ENCODE measurements around the gene ATXN1. TPM values are rescaled to one million over a fixed set of nuclear protein-coding genes. Genes with fewer than 3 reads are reported as not detected.

ATXN1 gene
- total and polyA plus RNA-seq, 7 experiments from 2014 or later = 1.5 to 82.7 (median 42.4) TPM

- DNase-seq = no peak
- no peak overlapping the region for H3K4me3 ChIP-seq (ENCODE audit: low read length)
- H3K27ac ChIP-seq (ENCODE audit: low read depth, low read length) = no peak overlapping the region
- H3K36me3 Mint-ChIP-seq = peaks cover 0 to 32% (median 10%) of the 10 kb centered on the region in 5 donors
- intact Hi-C loops (cut with micrococcal nuclease) = no loop called here
- no peaks in the 10 kb centered on the region for H3K27me3 ChIP-seq (ENCODE audit: control insufficient read depth in 2 of 2, insufficient read depth in 2 of 2, low read length in 2 of 2)
- H3K27me3 Mint-ChIP-seq = no peaks in the 10 kb centered on the region
- ATAC-seq = no peak
- no peaks in the 10 kb centered on the region for H3K9me3 Mint-ChIP-seq
- peaks cover 0 to 32% (median 5%) of the 10 kb centered on the region in 7 donors for H3K4me1 Mint-ChIP-seq
- ChIA-PET CTCF (no interaction called here), POLR2A (no interaction called here)
- no peaks in the 10 kb centered on the region for H3K4me1 ChIP-seq (ENCODE audit: control insufficient read depth in 2 of 2, insufficient read depth in 2 of 2, low read length in 2 of 2)
- H3K4me3 Mint-ChIP-seq = no peak overlapping the region
- H3K9me3 ChIP-seq (ENCODE audit: control insufficient read depth in 2 of 3, low read length in 3 of 3) = no peaks in the 10 kb centered on the region
- H3K36me3 ChIP-seq (ENCODE audit: control insufficient read depth in 2 of 3, insufficient read depth in 3 of 3, low read length in 3 of 3) = no peaks in the 10 kb centered on the region
- no peak overlapping the region for H3K27ac Mint-ChIP-seq
Observed at GRCh38 chr6:16570946-16571345, 190.3 kb downstream of the ATXN1 start.

- Histone ChIP-seq H3K4me3 (ENCODE audit: low read length) (no peak overlapping the region), H3K36me3 (ENCODE audit: control insufficient read depth in 2 of 3, insufficient read depth in 3 of 3, low read length in 3 of 3) (no peaks in the 10 kb centered on the region), H3K27ac (ENCODE audit: low read depth, low read length) (no peak overlapping the region), H3K27me3 (ENCODE audit: control insufficient read depth in 2 of 2, insufficient read depth in 2 of 2, low read length in 2 of 2) (no peaks in the 10 kb centered on the region), H3K9me3 (ENCODE audit: control insufficient read depth in 2 of 3, low read length in 3 of 3) (no peaks in the 10 kb centered on the region), H3K4me1 (ENCODE audit: control insufficient read depth in 2 of 2, insufficient read depth in 2 of 2, low read length in 2 of 2) (no peaks in the 10 kb centered on the region)
- intact Hi-C loops (cut with micrococcal nuclease) = no loop called here
- H3K36me3 Mint-ChIP-seq = peaks cover 0 to 32% (median 10%) of the 10 kb centered on the region in 5 donors
- CTCF ChIA-PET = no interaction called here
- ATAC-seq (no peak), DNase-seq (no peak)
- no peak overlapping the region for H3K27ac Mint-ChIP-seq
- no peaks in the 10 kb centered on the region for H3K9me3 Mint-ChIP-seq
- H3K4me3 Mint-ChIP-seq = no peak overlapping the region
- POLR2A ChIA-PET = no interaction called here
- H3K27me3 Mint-ChIP-seq = no peaks in the 10 kb centered on the region
- H3K4me1 Mint-ChIP-seq = peaks cover 0 to 27% (median 5%) of the 10 kb centered on the region in 7 donors
Observed at GRCh38 chr6:16570221-16570553, 191.1 kb downstream of the ATXN1 start.

DNA sequence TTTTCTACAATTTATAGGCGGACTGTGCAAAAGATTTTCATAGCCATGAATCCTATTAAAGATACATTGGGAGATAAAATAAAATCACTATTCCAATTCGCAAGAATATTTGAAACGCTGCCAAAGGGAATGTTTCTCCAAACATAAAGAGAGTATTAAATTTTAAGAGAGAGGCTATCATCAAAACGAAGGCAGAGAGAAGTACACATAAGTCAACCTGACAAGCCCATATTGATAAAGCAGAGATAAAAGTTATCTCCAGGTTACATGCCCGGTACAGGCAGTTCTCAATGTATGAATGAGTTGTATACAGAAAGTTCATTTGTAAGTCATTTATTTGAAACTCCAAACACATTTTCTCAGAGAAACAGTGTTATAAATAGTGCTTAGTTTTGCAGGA, 193.1 kb downstream of the ATXN1 start:
- ChIA-PET CTCF (no interaction called here), POLR2A (no interaction called here)
- Mint-ChIP-seq H3K4me1 (peaks cover 0 to 20% (median under 1%) of the 10 kb centered on the region in 7 donors), H3K27ac (no peak overlapping the region), H3K36me3 (peaks cover 0 to 25% (median 10%) of the 10 kb centered on the region in 5 donors), H3K27me3 (no peaks in the 10 kb centered on the region), H3K9me3 (no peaks in the 10 kb centered on the region), H3K4me3 (no peak overlapping the region)
- DNase-seq = no peak
- Histone ChIP-seq H3K9me3 (ENCODE audit: control insufficient read depth in 2 of 3, low read length in 3 of 3) (no peaks in the 10 kb centered on the region), H3K36me3 (ENCODE audit: control insufficient read depth in 2 of 3, insufficient read depth in 3 of 3, low read length in 3 of 3) (no peaks in the 10 kb centered on the region), H3K4me3 (ENCODE audit: low read length) (no peak overlapping the region), H3K27me3 (ENCODE audit: control insufficient read depth in 2 of 2, insufficient read depth in 2 of 2, low read length in 2 of 2) (no peaks in the 10 kb centered on the region), H3K27ac (ENCODE audit: low read depth, low read length) (no peak overlapping the region), H3K4me1 (ENCODE audit: control insufficient read depth in 2 of 2, insufficient read depth in 2 of 2, low read length in 2 of 2) (no peaks in the 10 kb centered on the region)
- no peak for ATAC-seq
- intact Hi-C loops (cut with micrococcal nuclease) = no loop called here

DNA sequence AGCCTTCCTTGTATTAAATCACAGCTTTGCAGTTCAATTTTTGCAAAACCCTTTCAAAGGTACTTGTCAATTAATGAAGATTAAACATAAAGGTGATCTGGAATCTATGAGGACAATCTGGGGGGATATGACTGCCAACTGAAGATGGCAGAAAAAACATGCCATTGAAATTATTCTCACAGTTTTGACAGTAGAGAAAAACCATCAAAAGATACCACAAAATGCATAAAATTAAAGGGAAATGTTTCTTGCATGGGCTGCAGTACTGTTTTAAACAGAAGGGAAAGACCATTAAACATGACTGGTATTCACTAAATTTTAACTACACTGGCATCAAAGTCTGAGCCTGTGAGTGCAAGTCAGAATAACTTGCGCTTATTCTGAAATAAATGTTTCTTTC, 194.2 kb downstream of the ATXN1 start:
- Histone ChIP-seq H3K4me3 (ENCODE audit: low read length) (no peak overlapping the region), H3K4me1 (ENCODE audit: control insufficient read depth in 2 of 2, insufficient read depth in 2 of 2, low read length in 2 of 2) (no peaks in the 10 kb centered on the region), H3K27ac (ENCODE audit: low read depth, low read length) (no peak overlapping the region), H3K27me3 (ENCODE audit: control insufficient read depth in 2 of 2, insufficient read depth in 2 of 2, low read length in 2 of 2) (no peaks in the 10 kb centered on the region), H3K9me3 (ENCODE audit: control insufficient read depth in 2 of 3, low read length in 3 of 3) (no peaks in the 10 kb centered on the region), H3K36me3 (ENCODE audit: control insufficient read depth in 2 of 3, insufficient read depth in 3 of 3, low read length in 3 of 3) (no peaks in the 10 kb centered on the region)
- Mint-ChIP-seq H3K4me1 (peaks cover 0 to 11% (median 0%) of the 10 kb centered on the region in 7 donors), H3K4me3 (no peak overlapping the region), H3K27me3 (no peaks in the 10 kb centered on the region), H3K27ac (no peak overlapping the region), H3K36me3 (peaks cover 0 to 19% (median 6%) of the 10 kb centered on the region in 5 donors), H3K9me3 (no peaks in the 10 kb centered on the region)
- POLR2A ChIA-PET = interaction anchor here (0.6 kb wide), 1 partner anchor 111 kb away, joined by 5 read pairs; no protein-coding TSS in a partner anchor
- ATAC-seq (no peak), DNase-seq (no peak)
- intact Hi-C loops (cut with micrococcal nuclease) = no loop called here
- CTCF ChIA-PET = no interaction called here

DNA sequence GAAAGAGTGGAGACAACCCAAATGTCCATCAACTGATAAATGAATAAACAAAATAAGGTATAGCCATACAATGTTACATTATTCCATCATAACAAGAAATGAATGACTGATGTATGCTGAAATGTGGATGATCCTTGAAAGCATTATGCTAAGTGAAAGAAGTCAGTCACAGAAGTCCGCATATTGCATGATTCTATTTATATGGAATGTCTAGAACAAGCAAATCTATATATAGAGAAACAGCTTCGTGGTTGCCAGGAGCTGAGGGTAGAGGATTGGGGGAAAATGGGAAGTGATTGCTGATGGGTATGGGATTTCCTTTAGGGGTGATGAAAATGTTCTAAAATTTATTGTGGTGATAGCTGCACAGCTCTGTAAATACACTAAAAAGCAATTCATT, 196.8 kb downstream of the ATXN1 start:
- ChIA-PET CTCF (no interaction called here), POLR2A (no interaction called here)
- H3K27me3 Mint-ChIP-seq = no peaks in the 10 kb centered on the region
- H3K4me3 Mint-ChIP-seq = no peak overlapping the region
- Histone ChIP-seq H3K9me3 (ENCODE audit: control insufficient read depth in 2 of 3, low read length in 3 of 3) (no peaks in the 10 kb centered on the region), H3K27me3 (ENCODE audit: control insufficient read depth in 2 of 2, insufficient read depth in 2 of 2, low read length in 2 of 2) (no peaks in the 10 kb centered on the region), H3K27ac (ENCODE audit: low read depth, low read length) (no peak overlapping the region), H3K4me3 (ENCODE audit: low read length) (no peak overlapping the region), H3K36me3 (ENCODE audit: control insufficient read depth in 2 of 3, insufficient read depth in 3 of 3, low read length in 3 of 3) (no peaks in the 10 kb centered on the region), H3K4me1 (ENCODE audit: control insufficient read depth in 2 of 2, insufficient read depth in 2 of 2, low read length in 2 of 2) (no peaks in the 10 kb centered on the region)
- H3K36me3 Mint-ChIP-seq = peaks cover 0 to 9% (median 3%) of the 10 kb centered on the region in 5 donors
- DNase-seq = no peak
- no peak for ATAC-seq
- no peaks in the 10 kb centered on the region for H3K9me3 Mint-ChIP-seq
- intact Hi-C loops (cut with micrococcal nuclease) = no loop called here
- peaks cover 0 to 5% (median 0%) of the 10 kb centered on the region in 7 donors for H3K4me1 Mint-ChIP-seq
- no peak overlapping the region for H3K27ac Mint-ChIP-seq

- H3K4me1 Mint-ChIP-seq = peaks cover 0 to 4% (median 0%) of the 10 kb centered on the region in 7 donors
- no peaks in the 10 kb centered on the region for H3K9me3 Mint-ChIP-seq
- Histone ChIP-seq H3K9me3 (ENCODE audit: control insufficient read depth in 2 of 3, low read length in 3 of 3) (no peaks in the 10 kb centered on the region), H3K27me3 (ENCODE audit: control insufficient read depth in 2 of 2, insufficient read depth in 2 of 2, low read length in 2 of 2) (no peaks in the 10 kb centered on the region), H3K4me3 (ENCODE audit: low read length) (no peak overlapping the region), H3K36me3 (ENCODE audit: control insufficient read depth in 2 of 3, insufficient read depth in 3 of 3, low read length in 3 of 3) (no peaks in the 10 kb centered on the region), H3K4me1 (ENCODE audit: control insufficient read depth in 2 of 2, insufficient read depth in 2 of 2, low read length in 2 of 2) (no peaks in the 10 kb centered on the region), H3K27ac (ENCODE audit: low read depth, low read length) (no peak overlapping the region)
- ATAC-seq = no peak
- ChIA-PET CTCF (no interaction called here), POLR2A (no interaction called here)
- DNase-seq = no peak
- intact Hi-C loops (cut with micrococcal nuclease) = no loop called here
- peaks cover 0 to 7% (median 3%) of the 10 kb centered on the region in 5 donors for H3K36me3 Mint-ChIP-seq
- no peak overlapping the region for H3K4me3 Mint-ChIP-seq
- H3K27ac Mint-ChIP-seq = no peak overlapping the region
- H3K27me3 Mint-ChIP-seq = no peaks in the 10 kb centered on the region
Observed at GRCh38 chr6:16563628-16564240, 197.5 kb downstream of the ATXN1 start.

DNA sequence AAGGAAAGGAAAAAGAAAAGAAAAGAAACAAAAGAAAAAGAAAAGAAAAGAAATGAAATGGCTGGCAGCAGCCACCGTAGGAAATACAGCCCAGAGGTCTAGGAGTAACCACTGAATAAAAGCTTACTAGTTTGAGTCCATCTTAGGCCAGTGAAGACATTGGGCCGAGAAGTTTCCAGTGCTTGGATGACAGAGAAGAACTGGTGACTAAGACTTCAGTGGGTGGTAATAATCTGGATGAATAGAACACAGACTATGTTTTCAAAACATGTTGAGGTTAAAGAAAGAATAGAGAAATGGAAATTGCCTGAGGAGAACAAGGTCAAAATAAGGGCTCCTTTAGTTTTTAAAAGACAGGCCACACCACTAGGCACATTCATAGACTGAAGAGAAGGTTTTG, 198.8 kb downstream of the ATXN1 start:
- no peak overlapping the region for H3K27ac Mint-ChIP-seq
- Histone ChIP-seq H3K36me3 (ENCODE audit: control insufficient read depth in 2 of 3, insufficient read depth in 3 of 3, low read length in 3 of 3) (no peaks in the 10 kb centered on the region), H3K9me3 (ENCODE audit: control insufficient read depth in 2 of 3, low read length in 3 of 3) (no peaks in the 10 kb centered on the region), H3K4me1 (ENCODE audit: control insufficient read depth in 2 of 2, insufficient read depth in 2 of 2, low read length in 2 of 2) (no peaks in the 10 kb centered on the region), H3K4me3 (ENCODE audit: low read length) (no peak overlapping the region), H3K27ac (ENCODE audit: low read depth, low read length) (no peak overlapping the region), H3K27me3 (ENCODE audit: control insufficient read depth in 2 of 2, insufficient read depth in 2 of 2, low read length in 2 of 2) (no peaks in the 10 kb centered on the region)
- peaks cover 0 to 9% (median 0%) of the 10 kb centered on the region in 5 donors for H3K36me3 Mint-ChIP-seq
- no peaks in the 10 kb centered on the region for H3K4me1 Mint-ChIP-seq
- intact Hi-C loops (cut with micrococcal nuclease) = no loop called here
- CTCF ChIA-PET = no interaction called here
- DNase-seq (no peak), ATAC-seq (no peak)
- H3K4me3 Mint-ChIP-seq = no peak overlapping the region
- H3K27me3 Mint-ChIP-seq = no peaks in the 10 kb centered on the region
- no peaks in the 10 kb centered on the region for H3K9me3 Mint-ChIP-seq
- POLR2A ChIA-PET = no interaction called here
